GM19025 (cell line): ENCODE results near the gene CPEB4.

ENCODE experiments used
- ATAC-seq: cut with Tn5 transposase; IDR thresholded peaks from one replicate; pipeline ENCODE4 v1.9.1; 2021; ENCODE audit warnings: mild to moderate bottlenecking, low read depth, moderate library complexity; ENCODE audit not compliant: unreplicated experiment

Gene CPEB4

DNA sequence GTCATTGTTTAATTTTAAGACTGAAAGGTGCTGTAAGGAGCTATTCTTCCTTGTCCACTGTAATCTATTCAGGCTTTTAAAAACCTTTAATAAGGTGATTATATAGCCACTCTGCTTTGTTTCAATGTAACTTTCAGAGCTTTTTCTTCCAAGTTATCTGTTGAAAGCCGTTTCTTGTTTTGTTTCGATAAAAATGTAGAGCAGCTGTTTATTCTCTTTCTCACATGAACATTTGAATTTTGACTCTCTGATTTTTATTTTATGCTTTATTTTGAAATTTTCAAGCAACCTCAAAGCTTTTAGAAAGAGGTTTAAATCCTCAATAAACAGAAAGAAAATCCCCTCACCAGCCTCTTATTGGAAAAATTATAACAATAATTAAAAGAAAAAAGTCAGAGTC lies 47.2 kb downstream of the CPEB4 start:
- no peak for ATAC-seq

DNA sequence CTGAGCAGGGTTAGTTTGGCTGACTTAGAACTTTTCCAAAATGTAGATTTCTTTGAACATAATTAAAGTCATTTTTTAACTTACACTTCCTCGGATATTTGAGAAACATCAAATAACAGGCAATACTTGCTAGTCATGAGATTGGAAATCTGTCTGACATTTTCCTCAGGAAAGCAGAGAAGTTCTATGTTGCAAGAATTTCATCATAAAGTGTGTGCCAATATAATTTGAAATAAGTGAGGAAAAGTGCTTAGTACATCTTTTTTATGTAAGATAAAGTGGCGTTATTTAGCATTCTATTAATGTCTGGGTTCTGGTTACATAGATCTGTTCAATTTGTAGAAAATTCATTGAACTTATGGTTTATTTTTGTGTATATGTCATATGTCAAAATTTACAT lies 52.1 kb downstream of the CPEB4 start:
- no peak for ATAC-seq

DNA sequence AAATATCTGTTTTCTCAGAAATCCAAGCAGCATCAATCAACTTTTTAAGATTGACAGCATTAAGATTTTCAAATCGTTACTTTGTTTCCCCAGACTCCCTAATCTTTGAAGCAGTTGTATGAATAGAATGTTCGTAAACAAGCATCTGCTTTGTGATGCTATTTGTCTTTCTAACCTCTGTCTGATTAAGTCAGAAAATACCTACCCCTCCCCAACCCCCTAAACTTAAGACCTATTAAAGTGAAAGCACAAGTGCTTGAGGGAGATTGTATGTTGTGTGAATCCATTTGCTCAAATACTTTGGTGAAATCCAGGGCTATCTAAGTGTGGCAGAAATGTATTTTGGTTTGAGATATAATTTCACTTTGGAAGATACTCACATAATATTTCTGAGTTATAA lies 53.0 kb downstream of the CPEB4 start:
- ATAC-seq, result no peak

DNA sequence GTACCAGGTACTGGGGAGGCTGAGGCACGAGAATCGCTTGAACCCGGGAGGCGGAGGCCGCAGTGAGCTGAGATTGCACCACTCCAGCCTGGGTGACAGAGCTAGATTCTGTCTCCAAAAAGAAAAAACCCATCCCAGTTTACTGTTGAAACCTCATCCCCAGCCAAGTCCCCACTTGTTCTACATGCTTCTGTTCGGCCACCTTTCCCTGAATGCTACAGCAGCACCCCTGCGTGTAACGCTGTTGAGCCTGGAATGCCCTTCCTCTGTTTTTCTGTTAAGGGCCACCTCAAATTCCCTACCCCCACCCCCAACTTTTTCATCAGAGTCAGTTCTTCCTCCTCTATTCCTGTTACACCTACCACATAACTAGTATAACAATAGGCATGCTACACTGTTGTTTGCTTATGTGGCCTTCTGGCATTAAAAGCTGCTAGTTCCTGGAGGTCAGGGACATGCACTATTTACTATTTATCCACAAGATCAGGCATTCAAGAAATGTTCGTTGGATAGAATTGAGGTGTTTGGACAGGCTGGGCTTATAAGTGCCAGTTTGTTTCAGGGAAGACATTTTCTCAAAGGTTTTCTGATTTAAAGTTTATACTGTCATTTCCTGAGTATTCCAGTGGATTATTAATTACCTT lies 53.7 kb downstream of the CPEB4 start:
- ATAC-seq, result no peak

DNA sequence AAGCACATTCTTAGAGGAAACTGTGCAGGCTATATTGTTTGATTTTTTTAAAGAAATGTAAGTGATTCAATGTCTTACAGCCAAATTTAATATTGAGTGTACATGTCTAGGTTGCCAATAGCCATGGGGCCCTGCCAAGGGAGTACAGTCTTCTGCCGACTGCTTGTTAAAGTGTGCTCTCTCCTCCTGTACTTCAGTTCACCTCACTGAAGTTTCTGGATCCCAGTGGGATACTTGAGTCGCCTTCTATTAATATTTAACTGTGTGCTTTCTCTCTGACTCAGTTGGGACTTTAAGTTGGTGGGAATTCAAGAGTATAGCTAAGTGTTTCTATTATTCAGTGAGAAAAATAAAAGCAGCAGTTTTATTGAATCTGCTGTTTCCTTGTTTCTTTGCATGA lies 56.4 kb downstream of the CPEB4 start:
- no peak for ATAC-seq

DNA sequence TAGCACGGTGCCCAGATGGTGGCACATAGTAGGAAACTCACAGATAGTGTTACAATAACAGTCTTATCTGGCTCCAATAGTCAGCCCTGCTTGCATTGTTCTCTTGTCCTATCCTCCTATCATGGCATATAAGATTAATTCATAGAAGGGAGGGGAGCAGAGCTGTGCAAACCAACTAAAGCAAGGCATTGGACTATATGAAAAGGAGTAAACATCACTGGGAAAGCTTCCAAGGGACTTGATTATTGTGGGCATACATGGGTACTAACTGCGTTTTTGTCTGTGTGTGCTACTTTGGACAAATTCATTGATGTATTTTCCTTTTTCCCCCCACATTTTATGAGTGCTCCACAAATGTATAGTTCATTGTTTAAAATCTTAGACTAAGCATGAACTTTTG lies 57.0 kb downstream of the CPEB4 start:
- no peak for ATAC-seq

DNA sequence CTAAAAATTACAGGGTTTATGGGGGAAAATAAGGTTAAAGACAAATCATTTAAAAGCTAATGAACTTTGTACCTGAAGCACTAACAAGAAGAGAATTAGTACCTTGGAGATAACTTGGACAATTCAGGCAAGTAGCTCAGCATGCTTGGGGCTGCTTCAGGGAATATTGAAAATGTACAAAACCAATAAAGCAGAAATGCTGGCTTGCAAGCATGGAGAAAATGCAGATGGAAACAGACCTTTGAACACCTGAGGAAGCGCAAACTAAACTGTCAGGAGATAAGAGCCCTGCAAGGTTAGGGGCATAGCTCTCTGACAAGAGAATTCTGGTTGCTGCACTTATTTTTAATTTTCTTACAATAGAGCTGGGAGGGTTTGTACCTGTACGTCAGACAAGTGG lies 58.2 kb downstream of the CPEB4 start:
- ATAC-seq, result no peak

DNA sequence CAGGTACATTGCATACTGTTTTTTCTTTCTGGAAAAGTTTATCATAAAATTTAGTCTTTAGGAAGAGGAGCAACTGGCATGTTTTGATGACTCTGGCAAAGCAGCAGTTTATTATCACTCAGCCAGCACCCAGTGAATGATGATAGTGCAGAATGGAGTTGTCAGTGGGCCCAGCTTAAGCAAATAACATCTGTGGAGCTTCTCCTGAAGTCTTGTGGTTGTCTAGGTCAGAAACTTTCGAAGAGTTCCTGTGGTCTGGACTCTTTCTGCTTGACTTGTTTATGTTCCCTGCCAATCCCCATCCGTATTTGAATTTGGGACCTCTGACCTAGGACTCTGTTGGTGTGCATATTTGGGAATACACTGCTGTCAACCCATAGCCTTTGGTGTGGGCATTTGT lies 62.7 kb downstream of the CPEB4 start:
- ATAC-seq, result no peak

DNA sequence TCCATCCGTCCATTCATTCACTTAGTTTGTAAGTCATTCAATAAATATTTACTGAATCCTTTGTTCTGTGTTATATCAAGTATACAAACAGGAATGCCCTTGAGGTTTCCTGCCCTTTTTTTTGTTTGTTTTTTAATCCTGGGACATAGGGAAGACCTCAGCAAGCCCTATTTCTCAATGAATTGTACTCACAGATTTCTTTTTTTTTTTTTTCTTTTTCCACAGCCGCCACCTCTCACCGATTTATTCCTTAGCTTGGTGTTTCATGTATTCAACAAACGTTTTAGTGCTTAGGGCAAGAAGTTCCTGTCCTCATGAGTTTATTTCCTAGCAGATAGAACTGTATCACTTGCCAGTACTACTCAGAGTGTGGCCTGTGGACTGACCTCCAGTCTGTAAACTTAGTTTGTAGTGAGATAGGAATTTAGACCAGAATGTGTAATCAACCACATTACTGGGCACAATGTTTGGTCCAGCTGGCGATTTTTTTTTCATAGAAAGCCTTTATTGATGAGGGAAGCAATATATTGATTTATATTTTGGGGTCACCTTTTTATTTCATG lies 65.5 kb downstream of the CPEB4 start:
- ATAC-seq, result no peak

DNA sequence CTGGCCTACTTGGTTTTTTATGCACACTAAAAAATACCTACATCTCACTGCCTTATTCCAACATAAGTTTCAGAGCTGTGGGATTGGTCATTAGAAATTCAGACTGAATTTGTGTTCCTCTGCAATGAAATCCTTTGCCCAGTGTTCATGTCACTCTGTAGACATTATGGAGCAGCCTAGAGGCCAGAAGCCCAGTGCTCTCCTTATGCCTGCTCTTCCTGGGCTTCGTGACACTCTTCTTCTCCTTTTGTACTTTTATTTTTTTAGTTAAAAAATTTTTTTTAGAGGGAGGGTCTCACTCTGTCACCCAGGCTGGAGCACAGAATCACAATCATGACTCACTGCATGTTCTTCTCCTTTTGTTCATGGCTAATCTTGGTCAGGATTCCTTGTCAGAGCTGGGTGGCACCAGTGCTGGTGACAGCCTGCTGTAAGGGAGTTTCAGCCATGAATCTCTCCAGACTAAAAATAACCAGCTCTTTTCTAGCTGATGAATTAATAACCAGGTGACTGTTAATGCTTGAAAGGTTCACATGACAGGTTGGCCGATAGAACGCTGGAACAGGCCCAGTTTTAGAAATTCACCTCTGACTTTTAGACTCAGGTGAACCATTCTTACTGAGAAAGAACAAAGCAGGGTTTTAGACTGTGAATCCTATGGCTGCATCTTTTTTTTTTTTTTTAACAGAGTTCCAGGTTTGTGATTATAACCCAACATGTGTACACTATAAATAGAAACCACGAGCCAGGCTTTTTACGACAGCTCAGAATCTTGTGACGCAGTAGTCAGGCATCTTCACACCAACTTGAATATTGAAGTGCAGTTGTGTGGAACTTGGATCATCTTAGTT lies 66.7 kb downstream of the CPEB4 start:
- ATAC-seq, result peak; percentile 69

DNA sequence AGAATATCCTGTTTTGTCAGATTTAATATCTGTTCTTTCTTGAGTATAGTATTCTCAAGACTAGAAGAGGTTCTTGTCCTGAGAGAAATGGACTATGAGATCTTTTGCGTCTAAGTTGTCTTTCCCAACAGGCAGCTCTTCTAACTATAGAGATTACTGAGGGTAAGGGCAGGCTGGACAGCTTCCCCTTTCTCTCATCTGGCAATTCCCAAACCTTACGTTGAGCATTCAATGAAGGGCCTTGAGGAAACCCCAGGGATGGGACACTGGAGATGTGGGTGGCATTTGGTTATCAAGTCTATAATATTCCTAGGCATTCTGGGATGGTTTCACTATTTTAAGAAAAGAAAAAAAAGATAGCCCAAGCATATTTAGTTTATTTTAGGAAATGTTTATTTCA lies 72.8 kb downstream of the CPEB4 start:
- ATAC-seq, result no peak

DNA sequence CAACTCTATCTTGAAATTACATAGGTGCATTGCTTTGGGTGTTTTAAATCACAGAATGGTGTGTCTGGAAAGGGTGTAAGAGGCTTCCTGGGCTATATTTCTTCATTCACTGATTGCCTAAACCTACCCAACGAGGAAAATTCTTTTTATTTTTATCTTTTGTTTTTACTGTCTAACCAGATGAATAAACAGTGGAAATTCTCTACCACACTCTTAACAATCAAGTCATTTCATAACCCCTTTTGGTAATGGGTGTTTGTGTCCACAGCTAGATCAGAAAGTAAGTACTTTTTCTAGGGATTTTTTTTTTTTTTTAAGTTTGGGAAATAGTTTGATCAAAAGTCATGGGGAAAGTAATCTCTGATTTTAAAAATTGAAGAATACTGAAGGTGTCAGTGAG lies 73.3 kb downstream of the CPEB4 start:
- no peak for ATAC-seq

DNA sequence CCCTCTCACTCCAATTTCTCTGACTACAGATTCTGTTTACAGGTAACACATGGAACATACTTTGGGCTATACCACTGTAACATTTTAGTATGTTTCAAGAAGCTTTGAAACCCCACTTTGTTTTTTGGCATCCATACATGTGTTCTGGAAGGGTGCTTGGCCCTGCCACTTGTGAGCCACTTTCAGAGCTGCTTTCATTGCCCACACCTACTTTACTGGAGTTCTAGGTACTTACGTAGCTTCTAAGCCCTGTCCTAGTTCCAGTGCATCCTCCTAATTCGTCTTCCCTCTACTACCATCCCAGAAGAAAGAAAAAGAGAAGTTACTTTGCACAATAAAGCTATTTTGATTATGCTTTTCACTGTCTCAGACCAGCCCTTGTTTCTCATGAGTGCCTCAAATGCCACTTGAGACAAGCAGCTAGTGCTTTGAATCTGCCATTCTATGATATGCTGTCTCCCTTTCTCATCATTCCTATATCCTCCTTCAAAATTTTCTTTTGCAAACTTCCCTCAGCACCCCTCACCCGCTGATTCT lies 74.4 kb downstream of the CPEB4 start:
- ATAC-seq, result no peak

DNA sequence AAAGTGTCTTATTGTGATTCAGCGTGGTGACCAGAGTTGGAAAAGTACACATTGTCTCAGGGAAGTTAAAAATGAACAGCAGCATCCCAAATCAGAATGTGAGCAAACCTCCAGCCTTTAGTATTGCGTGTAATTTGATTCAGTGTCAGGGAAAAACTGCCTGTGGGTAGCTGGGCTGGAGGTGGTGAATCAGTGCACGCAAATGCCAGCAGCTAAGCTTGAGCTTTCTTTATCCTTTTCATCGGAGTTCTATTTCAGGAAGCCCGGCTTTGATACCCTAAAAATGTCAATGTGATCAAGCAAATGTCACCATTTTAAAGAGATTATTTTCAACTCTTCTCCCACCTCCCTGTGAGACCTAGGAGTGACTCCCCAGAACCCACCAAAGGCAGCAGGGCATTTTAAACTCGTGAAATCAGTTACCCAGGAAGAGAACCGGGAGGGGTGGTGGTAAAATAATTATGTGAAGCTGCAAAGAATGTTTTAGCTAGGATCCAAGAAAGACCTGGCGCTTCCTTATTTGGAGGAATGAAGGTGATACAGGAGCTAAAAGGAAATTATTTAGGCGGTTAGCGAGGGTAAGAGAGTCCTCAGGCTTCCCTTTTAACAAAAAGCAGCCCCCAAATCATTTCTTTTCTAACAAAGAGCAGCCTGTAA lies 75.2 kb downstream of the CPEB4 start:
- no peak for ATAC-seq

DNA sequence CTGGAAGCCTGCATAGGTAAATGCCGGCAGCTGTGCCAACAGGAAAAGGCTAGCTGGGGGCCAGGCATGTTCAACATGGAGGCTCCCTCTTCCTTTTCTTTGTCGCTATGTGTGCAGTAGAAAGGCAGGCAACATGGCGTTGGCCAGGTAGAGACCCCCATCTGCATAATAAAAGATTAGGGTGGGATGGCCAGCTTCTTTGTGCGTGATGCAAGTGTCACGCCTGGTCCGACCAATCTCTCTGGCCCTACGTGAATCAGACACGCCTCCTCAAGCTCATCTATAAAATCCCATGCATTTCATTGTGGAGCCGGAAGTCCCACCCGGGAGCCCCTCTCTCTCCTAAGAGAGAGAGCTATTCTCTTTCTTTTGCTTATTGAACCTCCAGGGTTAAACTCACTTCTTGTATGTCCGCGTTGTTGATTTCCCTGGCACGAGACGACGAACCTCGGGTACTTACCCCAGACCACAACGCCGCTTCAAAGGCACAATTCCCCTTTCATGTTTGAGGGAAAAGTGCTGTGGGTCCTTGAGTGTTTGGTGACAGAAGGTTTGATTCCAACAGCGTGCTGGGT lies 75.8 kb downstream of the CPEB4 start:
- no peak for ATAC-seq

DNA sequence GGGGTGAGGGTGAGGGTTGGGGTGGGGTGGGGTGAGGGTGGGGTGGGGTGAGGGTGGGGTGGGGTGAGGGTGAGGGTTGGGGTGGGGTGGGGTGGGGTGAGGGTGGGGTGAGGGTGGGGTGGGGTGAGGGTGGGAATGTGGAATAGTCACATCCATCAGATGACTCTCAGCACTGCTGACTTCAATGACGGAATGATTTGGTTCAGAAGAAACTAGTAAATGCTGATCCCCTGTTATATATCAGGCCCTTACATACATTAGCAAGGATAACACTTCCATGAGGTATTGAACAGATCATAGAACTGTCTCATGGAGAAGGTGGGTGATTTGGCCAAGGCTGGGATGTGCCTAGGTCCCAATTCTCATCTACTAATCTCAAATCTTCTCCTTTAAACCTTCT lies 76.4 kb downstream of the CPEB4 start:
- ATAC-seq, result no peak

DNA sequence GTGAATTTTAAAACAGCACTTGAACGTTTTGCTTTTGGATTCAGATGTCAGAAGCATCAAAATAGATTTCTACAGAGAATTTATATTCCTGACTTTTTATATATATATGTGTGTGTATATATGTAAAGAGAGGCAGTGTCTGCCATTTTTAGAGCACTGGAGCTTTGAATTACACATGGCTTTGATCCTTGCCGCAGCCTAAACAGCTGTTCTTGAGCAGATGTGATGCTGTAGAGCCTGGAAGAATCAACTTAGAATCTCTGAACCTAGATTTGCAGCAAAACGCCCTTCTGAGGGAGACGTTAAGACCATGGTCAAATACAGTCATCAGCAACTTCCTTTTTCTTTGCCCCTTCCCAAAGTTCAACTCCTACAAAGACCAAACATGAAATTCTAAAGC lies 79.1 kb downstream of the CPEB4 start:
- ATAC-seq, result no peak

DNA sequence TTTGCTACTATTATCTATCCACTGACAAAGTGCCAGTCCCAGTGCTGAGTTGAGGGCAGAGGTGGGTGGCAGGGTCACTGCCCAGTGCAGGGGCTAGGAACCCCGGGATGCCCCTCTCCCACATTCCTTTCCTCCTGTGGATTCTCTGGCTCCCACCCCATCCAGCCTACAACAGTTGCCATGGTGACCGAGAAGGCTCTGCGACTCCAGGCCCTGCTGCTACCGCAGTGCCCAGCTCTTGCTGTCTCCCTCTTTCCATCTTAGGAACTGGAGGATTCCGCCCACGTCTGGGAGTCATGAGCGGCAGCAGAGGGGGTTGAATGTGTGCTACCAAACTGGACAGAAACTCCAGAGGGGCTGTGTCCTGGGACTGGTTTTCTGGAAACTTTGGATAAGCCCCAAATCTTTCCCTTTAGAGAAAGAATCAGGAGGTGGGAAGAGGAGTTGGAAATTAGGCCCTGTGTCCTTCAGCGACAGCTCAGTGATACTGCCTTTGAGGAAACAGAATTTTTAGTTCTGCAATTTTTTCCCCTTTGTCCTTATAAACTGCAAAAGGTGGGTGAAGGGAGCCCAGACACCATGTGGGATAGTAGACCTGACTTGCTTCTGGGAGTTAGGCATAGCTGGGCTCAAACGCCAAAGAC lies 80.1 kb downstream of the CPEB4 start:
- no peak for ATAC-seq

DNA sequence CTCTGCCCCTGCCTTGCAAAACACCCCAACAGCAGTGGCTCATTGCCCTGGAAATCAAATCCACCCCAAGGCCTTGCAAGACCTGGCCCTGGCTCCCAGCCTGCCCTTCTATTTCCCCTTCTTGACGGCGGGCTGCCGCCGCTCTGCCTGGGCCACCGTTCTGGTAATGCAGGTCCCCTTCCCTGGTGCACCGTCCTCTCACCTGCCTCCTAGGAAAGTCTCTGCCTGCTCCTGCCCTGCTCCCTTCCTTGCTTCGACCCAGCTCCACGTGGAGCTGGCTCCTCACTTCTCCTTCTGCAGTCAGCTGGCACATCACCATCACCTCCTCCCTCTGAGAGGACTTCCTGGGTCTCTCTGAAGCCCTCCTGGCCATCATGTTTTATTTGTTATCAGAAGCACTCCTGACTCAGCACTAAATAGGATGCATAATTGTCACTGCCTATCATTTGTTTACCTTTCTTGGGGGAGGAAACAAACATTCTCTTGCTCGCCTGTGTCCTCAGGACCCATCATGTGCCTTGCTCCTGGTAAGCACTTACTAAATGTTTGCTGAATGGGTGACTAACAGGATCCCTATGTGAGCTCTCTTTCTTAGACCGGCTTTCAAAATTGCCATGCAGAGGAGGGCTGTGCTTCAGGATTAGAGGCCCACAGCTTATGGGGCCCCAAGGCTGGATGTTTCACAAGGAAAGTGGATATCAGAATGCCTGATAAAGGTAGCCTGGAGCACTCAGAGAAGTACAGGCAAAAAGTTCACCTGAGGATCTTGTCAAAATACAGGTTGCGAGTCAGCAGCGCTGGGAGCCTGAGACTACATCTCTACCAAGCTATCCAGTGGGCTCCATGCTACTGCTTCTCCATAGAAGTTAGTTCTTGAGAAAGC lies 81.3 kb downstream of the CPEB4 start:
- no peak for ATAC-seq
